Measurements from ENCODE around the gene AFF3.

AFF3 gene

GRCh38 chr2:99619151-99619550 is 523.2 kb downstream of the AFF3 start:
- Mint-ChIP-seq H3K27ac (peak overlapping the region; percentile 95), H3K36me3 (ENCODE audit: low read depth) (peaks cover 34% of the 10 kb centered on the region), H3K9me3 (peaks cover 13% of the 10 kb centered on the region), H3K4me1 (peaks cover 84% of the 10 kb centered on the region), H3K27me3 (ENCODE audit: low read depth, poor library complexity) (no peaks in the 10 kb centered on the region), H3K4me3 (no peak overlapping the region)
- TF ChIP-seq CTCF (IDR thresholded peaks at IDR 0.05), result no peak
- no peak for DNase-seq

DNA sequence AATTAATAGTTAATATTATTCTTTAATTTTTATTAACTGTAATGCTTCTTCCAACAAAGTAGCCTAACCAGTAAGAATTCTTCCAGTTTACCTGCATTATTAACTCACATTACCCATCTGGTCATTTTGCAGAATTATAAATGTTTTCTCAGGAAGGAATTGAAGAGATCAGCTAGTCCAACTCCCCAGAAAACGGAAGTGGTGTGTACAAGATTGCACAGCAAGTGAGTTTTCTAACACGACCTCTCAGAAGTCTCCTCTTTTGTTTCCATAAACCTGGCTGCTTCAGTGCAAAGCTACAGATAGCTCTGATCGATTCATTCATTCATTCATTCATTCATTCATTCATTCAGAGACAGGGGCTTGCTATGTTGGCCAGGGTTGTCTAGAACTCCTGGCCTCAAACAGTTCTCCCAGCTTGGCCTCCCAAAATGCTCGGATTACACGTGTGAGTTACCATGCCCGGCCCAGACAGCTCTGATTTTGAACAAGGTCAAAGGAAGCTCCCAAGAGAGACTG is 523.8 kb downstream of the AFF3 start:
- TF ChIP-seq CTCF (IDR thresholded peaks at IDR 0.05), result no peak
- no peak for DNase-seq
- Mint-ChIP-seq H3K36me3 (ENCODE audit: low read depth) (peaks cover 34% of the 10 kb centered on the region), H3K4me1 (peaks cover 89% of the 10 kb centered on the region), H3K9me3 (peaks cover 13% of the 10 kb centered on the region), H3K4me3 (no peak overlapping the region), H3K27me3 (ENCODE audit: low read depth, poor library complexity) (no peaks in the 10 kb centered on the region), H3K27ac (peak overlapping the region; percentile 95)

DNA sequence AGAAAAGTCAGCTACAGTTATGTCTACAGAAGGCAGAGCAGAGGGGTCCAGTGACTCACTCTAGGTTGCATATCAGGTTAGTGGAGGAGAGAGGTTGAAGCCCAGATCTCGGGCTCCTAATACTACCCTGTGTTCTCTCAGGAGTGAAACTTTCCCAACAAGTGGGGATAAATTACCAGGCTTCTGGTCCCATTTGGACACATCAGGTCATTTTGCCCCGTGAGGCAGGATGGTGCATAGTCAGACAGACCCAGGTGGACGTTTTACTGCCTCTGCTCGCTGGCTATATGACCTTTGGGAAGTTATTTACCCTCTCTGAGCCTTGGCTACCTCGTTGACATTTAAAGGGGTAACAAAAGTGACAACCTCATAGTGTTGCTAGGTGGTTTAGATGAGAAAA is 524.6 kb downstream of the AFF3 start:
- Mint-ChIP-seq H3K4me3 (no peak overlapping the region), H3K27ac (peak overlapping the region; percentile 73), H3K9me3 (peaks cover 13% of the 10 kb centered on the region), H3K27me3 (ENCODE audit: low read depth, poor library complexity) (no peaks in the 10 kb centered on the region), H3K4me1 (peaks cover 91% of the 10 kb centered on the region), H3K36me3 (ENCODE audit: low read depth) (peaks cover 28% of the 10 kb centered on the region)
- no peak for DNase-seq
- TF ChIP-seq CTCF (IDR thresholded peaks at IDR 0.05), result no peak

GRCh38 chr2:99615247-99615771 is 527.1 kb downstream of the AFF3 start:
- DNase-seq, result no peak
- TF ChIP-seq CTCF (IDR thresholded peaks at IDR 0.05), result no peak
- no peaks in the 10 kb centered on the region for H3K27me3 Mint-ChIP-seq (ENCODE audit: low read depth, poor library complexity)
- peaks cover 12% of the 10 kb centered on the region for H3K9me3 Mint-ChIP-seq
- peaks cover 92% of the 10 kb centered on the region for H3K4me1 Mint-ChIP-seq
- peaks cover 20% of the 10 kb centered on the region for H3K36me3 Mint-ChIP-seq (ENCODE audit: low read depth)
- no peak overlapping the region for H3K4me3 Mint-ChIP-seq
- H3K27ac Mint-ChIP-seq, result peak overlapping the region; percentile 71

- no peak for TF ChIP-seq CTCF (IDR thresholded peaks at IDR 0.05)
- peaks cover 26% of the 10 kb centered on the region for H3K36me3 Mint-ChIP-seq (ENCODE audit: low read depth)
- H3K27me3 Mint-ChIP-seq (ENCODE audit: low read depth, poor library complexity), result no peaks in the 10 kb centered on the region
- peak overlapping the region; percentile 70 for H3K27ac Mint-ChIP-seq
- H3K4me3 Mint-ChIP-seq, result no peak overlapping the region
- H3K4me1 Mint-ChIP-seq, result peaks cover 93% of the 10 kb centered on the region
- H3K9me3 Mint-ChIP-seq, result peaks cover 12% of the 10 kb centered on the region
- peak; percentile 47 for DNase-seq
These were observed 528.4 kb downstream of the AFF3 start for GRCh38 chr2:99613980-99614379.

DNA sequence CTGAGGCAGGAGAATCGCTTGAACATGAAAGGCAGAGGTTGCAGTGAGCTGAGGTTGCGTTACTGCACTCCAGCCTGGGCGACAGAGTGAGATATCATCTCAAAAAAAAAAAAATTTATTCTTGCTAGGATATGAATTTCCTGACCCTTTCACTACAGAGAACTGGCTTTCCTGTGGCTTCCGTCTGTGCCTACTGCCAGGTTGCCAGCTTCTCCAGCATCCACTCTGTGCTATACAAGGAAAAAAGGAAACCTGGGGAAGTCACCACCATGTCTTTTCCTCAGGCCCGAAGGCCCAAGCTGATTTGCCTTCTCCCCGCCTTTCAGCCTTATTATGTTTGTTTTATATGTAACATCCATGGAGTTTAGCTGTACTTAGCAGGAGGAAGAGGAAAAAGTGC is 530.6 kb downstream of the AFF3 start:
- Mint-ChIP-seq H3K27me3 (ENCODE audit: low read depth, poor library complexity) (no peaks in the 10 kb centered on the region), H3K9me3 (peaks cover 12% of the 10 kb centered on the region), H3K4me3 (no peak overlapping the region), H3K27ac (peak overlapping the region; percentile 44), H3K36me3 (ENCODE audit: low read depth) (peaks cover 31% of the 10 kb centered on the region), H3K4me1 (peaks cover 90% of the 10 kb centered on the region)
- no peak for TF ChIP-seq CTCF (IDR thresholded peaks at IDR 0.05)
- no peak for DNase-seq
